ENCODE results near the gene CYP39A1. TPM values are rescaled to one million over a fixed set of nuclear protein-coding genes. Genes with fewer than 3 reads are reported as not detected.

Gene CYP39A1
- total RNA-seq, 2 donors from 2014 or later: 4.3 to 4.4 TPM

DNA sequence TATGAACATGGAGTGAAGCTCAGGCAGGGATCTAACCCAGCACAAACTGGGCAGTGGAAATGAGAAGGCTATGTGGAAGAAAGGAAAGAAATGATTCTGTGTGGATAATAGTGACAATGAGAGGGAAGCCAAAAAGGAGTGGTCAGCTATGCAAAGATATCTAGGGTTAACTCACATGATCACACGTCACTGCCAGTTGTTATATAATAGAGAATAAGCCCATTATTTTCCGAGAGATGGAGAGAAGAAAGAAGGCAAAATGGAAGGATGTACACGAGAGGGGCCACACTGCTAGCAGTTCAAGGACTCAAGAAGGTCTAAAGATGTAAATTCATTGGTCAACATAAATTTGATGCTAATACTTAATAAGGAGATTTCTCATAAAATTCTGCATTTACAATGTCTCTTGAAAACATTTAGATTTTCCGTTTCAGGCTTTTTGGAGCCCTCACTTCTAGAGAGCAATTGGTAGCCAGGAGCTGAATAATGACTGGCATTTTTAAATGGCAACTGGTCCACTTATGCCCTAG, 142.6 kb downstream of the CYP39A1 start:
- no peak for DNase-seq
- TF ChIP-seq, protein P1, sequence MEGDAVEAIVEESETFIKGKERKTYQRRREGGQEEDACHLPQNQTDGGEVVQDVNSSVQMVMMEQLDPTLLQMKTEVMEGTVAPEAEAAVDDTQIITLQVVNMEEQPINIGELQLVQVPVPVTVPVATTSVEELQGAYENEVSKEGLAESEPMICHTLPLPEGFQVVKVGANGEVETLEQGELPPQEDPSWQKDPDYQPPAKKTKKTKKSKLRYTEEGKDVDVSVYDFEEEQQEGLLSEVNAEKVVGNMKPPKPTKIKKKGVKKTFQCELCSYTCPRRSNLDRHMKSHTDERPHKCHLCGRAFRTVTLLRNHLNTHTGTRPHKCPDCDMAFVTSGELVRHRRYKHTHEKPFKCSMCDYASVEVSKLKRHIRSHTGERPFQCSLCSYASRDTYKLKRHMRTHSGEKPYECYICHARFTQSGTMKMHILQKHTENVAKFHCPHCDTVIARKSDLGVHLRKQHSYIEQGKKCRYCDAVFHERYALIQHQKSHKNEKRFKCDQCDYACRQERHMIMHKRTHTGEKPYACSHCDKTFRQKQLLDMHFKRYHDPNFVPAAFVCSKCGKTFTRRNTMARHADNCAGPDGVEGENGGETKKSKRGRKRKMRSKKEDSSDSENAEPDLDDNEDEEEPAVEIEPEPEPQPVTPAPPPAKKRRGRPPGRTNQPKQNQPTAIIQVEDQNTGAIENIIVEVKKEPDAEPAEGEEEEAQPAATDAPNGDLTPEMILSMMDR (IDR thresholded peaks at IDR 0.05): no peak

DNA sequence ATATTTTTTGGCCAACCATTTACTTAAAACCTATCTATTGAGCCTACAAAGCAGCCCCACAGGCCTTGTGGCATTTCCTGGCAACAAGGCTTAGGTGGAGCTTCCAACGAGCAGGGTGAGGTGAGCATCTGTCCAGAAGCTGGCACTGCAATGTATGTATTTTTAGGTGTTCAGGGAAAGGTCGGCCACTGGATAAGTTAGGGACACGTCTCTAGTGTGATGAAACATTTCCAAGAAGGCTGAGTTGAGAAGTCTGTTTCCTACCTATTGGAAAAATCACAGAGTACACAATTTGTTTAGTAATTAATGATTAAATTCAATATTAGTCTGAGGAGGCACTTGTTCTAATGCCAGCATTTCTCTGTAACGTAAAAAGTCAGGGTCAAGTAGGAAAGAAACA, 143.6 kb downstream of the CYP39A1 start:
- H3K4me1 ChIP-seq: peaks cover 3% of the 10 kb centered on the region
- no peak overlapping the region for H3K4me3 ChIP-seq
- no peaks in the 10 kb centered on the region for H3K36me3 ChIP-seq
- intact Hi-C loops (cut with DNase I): no loop called here
- H3K27me3 ChIP-seq: no peaks in the 10 kb centered on the region
- TF ChIP-seq, protein P1 (IDR thresholded peaks at IDR 0.05): no peak
- no peaks in the 10 kb centered on the region for H3K9me3 ChIP-seq
- no peak for DNase-seq
- H3K27ac ChIP-seq: no peak overlapping the region
- no peak overlapping the region for H3K9ac ChIP-seq (ENCODE audit: low read depth in 2 of 2, low read length in 2 of 2)

More for the DNA sequence above, 142.6 kb downstream of the CYP39A1 start:
- no peaks in the 10 kb centered on the region for H3K36me3 ChIP-seq
- H3K9me3 ChIP-seq: no peaks in the 10 kb centered on the region
- no peak overlapping the region for H3K4me3 ChIP-seq
- intact Hi-C loops (cut with DNase I): no loop called here
- no peak overlapping the region for H3K27ac ChIP-seq
- no peak overlapping the region for H3K9ac ChIP-seq (ENCODE audit: low read depth in 2 of 2, low read length in 2 of 2)
- no peaks in the 10 kb centered on the region for H3K27me3 ChIP-seq
- peaks cover 3% of the 10 kb centered on the region for H3K4me1 ChIP-seq

DNA sequence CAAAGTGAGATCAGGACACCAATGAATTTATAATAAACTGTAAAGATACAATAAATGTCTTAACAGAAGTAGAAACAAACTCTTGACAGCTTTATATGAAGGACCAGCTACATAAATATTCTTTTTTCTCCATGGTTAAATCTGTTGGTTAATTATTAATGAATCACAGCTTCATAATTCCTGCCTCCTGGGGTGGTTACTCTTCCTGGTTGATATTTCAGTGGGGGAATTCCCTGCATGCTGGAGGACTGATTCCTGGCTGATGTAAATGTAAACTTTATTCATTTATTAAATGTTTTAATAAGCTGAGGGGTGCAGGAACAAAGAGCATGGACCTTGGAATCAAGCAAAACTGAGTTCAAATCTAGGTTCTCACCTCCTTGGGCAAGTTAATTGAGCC, 145.2 kb downstream of the CYP39A1 start:
- H3K27ac ChIP-seq: no peak overlapping the region
- no peak overlapping the region for H3K4me3 ChIP-seq
- peaks cover 3% of the 10 kb centered on the region for H3K4me1 ChIP-seq
- H3K36me3 ChIP-seq: no peaks in the 10 kb centered on the region
- TF ChIP-seq, protein P1 (IDR thresholded peaks at IDR 0.05): no peak
- no peaks in the 10 kb centered on the region for H3K9me3 ChIP-seq
- H3K27me3 ChIP-seq: no peaks in the 10 kb centered on the region
- no peak overlapping the region for H3K9ac ChIP-seq (ENCODE audit: low read depth in 2 of 2, low read length in 2 of 2)
- intact Hi-C loops (cut with DNase I): no loop called here
- no peak for DNase-seq

DNA sequence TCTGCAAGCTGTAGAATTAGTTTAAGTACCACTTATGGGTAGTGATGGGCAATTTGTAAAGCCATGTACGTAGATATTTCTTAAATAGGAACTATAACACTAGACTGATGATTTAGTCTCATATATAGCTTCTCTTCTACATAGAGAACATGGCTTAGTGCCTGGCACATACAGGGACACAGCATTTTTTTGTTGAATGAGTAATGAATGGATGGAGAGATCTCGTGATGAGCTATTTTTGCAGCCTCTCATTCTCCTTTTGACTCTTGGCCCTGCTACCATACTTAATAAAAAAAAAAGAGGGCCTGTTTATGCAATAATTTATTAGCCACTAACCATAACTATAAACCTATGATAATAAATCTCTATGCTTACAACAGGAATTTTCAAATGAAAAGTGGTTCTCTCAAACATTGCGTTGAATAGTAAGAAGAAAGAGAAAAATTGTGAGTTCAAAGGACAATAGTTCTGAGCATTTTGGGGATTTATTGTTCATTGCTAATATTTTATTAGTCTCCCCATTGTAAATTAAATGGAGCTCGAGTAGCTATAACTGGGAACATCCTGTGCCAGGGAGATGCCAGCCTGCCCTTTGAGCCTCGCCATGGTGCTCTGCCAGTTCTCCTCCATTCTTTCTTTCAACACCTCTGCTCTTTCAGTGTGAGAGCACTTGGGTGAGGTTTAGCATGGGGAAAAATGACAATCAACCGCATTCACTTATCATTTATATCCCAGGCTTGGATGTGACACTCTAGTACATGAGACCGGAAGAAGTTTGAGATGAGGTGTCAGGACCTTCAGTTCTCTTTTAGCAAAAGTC, 146.7 kb downstream of the CYP39A1 start:
- no peak overlapping the region for H3K27ac ChIP-seq
- TF ChIP-seq, protein P1 (IDR thresholded peaks at IDR 0.05): no peak
- no peak overlapping the region for H3K4me3 ChIP-seq
- DNase-seq: no peak
- H3K27me3 ChIP-seq: no peaks in the 10 kb centered on the region
- H3K36me3 ChIP-seq: no peaks in the 10 kb centered on the region
- H3K9me3 ChIP-seq: no peaks in the 10 kb centered on the region
- H3K4me1 ChIP-seq: peaks cover 3% of the 10 kb centered on the region
- intact Hi-C loops (cut with DNase I): no loop called here
- no peak overlapping the region for H3K9ac ChIP-seq (ENCODE audit: low read depth in 2 of 2, low read length in 2 of 2)

DNA sequence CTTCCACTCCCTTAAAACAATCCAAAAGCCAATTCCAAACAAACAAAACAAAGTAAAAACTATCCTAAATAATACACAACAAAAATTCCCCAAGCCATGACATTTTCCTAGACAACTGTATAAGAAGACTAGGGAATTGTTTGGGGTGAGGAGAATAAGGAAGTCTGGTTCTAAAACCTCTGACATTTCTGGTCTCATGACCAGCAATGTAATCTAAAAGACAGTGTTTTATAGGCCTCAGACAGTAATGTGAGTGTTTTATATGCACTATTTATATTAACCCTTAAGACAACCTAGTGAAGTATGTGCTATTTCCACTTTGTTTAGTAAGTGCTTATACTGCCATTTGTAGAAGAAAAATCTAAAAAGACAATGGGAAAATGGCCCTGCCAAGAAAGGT, 148.4 kb downstream of the CYP39A1 start:
- H3K27me3 ChIP-seq: no peaks in the 10 kb centered on the region
- no peaks in the 10 kb centered on the region for H3K36me3 ChIP-seq
- no peak overlapping the region for H3K27ac ChIP-seq
- peaks cover 3% of the 10 kb centered on the region for H3K4me1 ChIP-seq
- TF ChIP-seq, protein P1 (IDR thresholded peaks at IDR 0.05): no peak
- no peak overlapping the region for H3K4me3 ChIP-seq
- H3K9me3 ChIP-seq: no peaks in the 10 kb centered on the region
- intact Hi-C loops (cut with DNase I): no loop called here
- DNase-seq: no peak
- H3K9ac ChIP-seq (ENCODE audit: low read depth in 2 of 2, low read length in 2 of 2): no peak overlapping the region
